ENCODE data around the gene HSPA9. TPM values are rescaled to one million over a fixed set of nuclear protein-coding genes. Genes with fewer than 3 reads are reported as not detected.
"Not testable (repeated sequence)": the region's sequence is repeated elsewhere in the genome, so short reads cannot be mapped to it uniquely, and the experiment has no call there.

HSPA9 gene
- polyA plus RNA-seq, 2 of the 4 experiments (the other 2 are of a cell fraction) = 417 to 615 TPM

DNA sequence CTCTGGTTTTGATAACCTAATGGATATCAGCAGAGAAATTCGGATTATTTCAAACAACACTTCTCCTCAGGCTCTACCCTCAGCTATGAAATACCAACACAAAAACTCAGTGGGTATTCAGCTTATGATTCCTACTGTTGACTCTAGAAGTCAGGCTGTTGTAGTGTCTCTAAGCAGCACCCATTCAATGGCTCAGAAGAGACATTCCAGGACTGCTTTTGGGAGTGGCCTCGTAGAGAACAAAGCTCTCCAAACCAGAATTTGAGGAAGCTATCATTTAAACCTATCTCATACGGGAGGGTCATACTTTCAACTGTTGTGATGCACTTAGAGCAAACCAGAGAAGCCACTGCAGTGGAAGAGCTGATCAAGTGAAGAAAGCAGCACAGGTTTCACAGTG lies 66.2 kb downstream of the HSPA9 start:
- ChIA-PET CTCF (interaction anchor here (0.6 to 2.9 kb wide), 5 partner anchors 10 to 353 kb away, joined by 3 to 9 read pairs (median 4); partner anchors contain the start of gene EGR1), POLR2A (interaction anchor here (0.7 to 1.2 kb wide), 3 partner anchors 34 to 155 kb away, joined by 3 read pairs; partner anchors contain the start of gene ETF1)
- 79% methylated on average over 3 of the region's 3 CpGs for WGBS (ENCODE audit: missing lambda C conversion rate)
- Histone ChIP-seq H3K4me3 (no peak overlapping the region), H3K4me1 (peaks cover 29% of the 10 kb centered on the region; the same call in 2 of the 3 replicates), H3K4me2 (no peak overlapping the region), H3K9me3 (no peaks in the 10 kb centered on the region), H3K27ac (no peak overlapping the region)
- no peak for ATAC-seq
- no peak for DNase-seq (ENCODE audit: low read depth in 1 of 2, low spot score in 1 of 2)
- TF ChIP-seq NR3C1 (IDR thresholded peaks at IDR 0.05) = no peak
- no peak for TF ChIP-seq BHLHE40 (IDR thresholded peaks at IDR 0.05; ENCODE audit: low read depth, low read length)
- FAIRE-seq = no peak

DNA sequence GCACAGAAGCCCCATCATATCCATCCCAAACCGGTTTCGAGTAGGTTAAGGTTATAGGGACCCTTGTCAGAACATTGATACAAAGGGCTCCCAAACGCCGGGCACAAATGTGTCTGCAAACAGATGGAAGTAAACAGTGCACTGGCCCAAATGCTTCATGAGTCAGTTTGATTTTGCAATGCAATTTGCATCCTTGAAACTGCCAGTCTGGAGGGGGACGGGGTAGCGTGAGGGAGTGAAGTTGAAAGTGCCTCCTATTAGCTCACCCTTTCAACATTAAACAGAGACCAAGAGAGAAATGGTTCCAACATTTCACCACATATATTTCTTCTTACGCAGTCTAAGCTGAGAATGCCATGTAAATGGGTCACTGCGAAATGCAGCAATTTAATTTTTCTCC lies 67.7 kb downstream of the HSPA9 start:
- WGBS (ENCODE audit: missing lambda C conversion rate) = 78% methylated on average over 8 of the region's 8 CpGs
- Histone ChIP-seq H3K4me1 (peaks cover 29% of the 10 kb centered on the region; the same call in 2 of the 3 replicates), H3K4me2 (0 out of 3 replicates have a peak overlapping the region, but pooled peaks have one; percentile 5)
- DNase-seq (ENCODE audit: low read depth in 1 of 2, low spot score in 1 of 2); FAIRE-seq; H3K9me3 ChIP-seq; H3K27ac ChIP-seq; H3K4me3 ChIP-seq; POLR2A ChIA-PET: not testable (repeated sequence)
- TF ChIP-seq CEBPB (IDR thresholded peaks at IDR 0.05) = peak; percentile 4 to 14; a peak in 1 of 4 replicates
- CTCF ChIA-PET = interaction anchor here (0.6 to 1.4 kb wide), 2 partner anchors 58 to 59 kb away, joined by 4 to 5 read pairs; no protein-coding TSS in a partner anchor
- peak in 1 of 2 experiments; percentile 21; a peak in 1 of 6 replicates for ATAC-seq

DNA sequence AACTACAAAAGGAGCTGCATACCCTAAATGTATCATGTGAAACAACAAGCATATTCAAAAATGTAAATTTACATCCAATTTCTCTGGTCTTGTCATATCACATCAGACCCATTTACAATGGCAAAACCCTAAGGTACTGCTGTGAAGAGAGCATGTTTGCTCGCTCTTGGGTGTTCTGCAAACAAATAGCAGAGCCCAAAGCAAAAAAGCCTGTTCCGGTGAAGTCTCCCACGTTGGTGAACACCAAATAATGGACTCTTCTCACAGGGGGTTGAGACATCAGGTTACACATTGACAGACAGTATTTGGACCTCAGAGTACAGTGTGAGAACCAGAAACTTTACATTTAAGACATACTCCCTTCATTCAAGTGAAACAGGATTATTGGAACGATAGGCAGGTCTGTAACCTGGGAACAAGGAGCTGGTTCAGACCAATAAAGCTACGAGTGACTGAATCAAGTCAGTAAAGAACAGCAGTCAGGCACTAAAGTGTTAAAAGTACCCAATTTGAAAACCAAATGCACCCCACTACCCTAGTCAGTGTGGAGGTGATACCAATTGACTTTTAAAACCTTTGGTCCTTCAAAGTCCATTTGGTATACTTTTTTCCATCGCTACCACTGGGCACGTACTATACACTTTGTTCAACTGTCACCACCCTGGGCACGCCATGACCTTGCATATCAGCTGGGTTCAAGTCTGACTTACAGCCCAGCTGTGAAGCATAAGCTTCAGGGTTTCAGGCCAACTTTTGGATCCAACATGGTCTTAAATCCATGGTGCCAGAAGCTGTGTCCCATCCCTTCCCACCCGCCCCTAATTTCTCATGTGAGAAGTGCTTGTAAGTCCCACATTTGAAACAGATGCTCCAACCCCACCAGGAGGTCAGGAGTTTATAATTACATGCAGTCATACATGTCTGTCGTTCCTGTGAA lies 68.6 kb downstream of the HSPA9 start:
- no peak overlapping the region for H3K4me3 ChIP-seq
- no peak for FAIRE-seq
- no peak for ATAC-seq
- no peak overlapping the region for H3K27ac ChIP-seq
- peaks cover 29% of the 10 kb centered on the region; the same call in 2 of the 3 replicates for H3K4me1 ChIP-seq
- H3K4me2 ChIP-seq = peak overlapping the region; percentile 15; the same call in 2 of the 3 replicates
- 76% methylated on average over 10 of the region's 10 CpGs for WGBS (ENCODE audit: missing lambda C conversion rate)
- H3K9me3 ChIP-seq = no peaks in the 10 kb centered on the region
- POLR2A ChIA-PET = no interaction called here
- DNase-seq (ENCODE audit: low read depth in 1 of 2, low spot score in 1 of 2) = no peak
- CTCF ChIA-PET = interaction anchor here (1.4 to 15.2 kb wide), 2 partner anchors 45 to 58 kb away, joined by 5 to 199 read pairs; partner anchors contain the start of gene EGR1
- TF ChIP-seq HOXA7 (CRISPR knock-in tag; IDR thresholded peaks at IDR 0.05) = peak; percentile 68; the same call in 1 of the 2 replicates
- TF ChIP-seq CEBPB (IDR thresholded peaks at IDR 0.05) = no peak
- TF ChIP-seq EHMT2 (IDR thresholded peaks at IDR 0.05; ENCODE audit: low read depth) = no peak

DNA sequence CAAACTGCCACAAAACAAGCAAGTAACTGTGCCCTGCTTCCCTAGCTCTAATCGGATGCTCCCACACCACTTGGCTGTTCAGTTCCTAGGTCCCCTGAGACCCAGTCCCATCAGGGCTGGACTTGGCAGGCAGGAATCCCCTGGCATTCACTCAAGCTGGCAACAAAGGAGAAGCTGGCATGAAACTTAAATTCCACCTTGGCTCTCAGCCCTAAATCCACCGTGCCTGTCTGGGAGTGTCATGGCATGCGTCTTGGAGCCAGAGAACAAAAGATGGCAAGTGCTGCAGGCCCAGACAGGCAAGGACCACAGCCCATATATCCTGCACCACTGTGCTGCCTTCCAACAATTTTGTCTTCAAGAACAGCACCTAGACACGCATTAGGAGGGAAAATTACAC lies 70.4 kb downstream of the HSPA9 start:
- Histone ChIP-seq H3K9me3 (no peaks in the 10 kb centered on the region), H3K27ac (no peak overlapping the region; a peak in 1 of 6 replicates), H3K4me1 (peaks cover 29% of the 10 kb centered on the region; the same call in 2 of the 3 replicates), H3K4me3 (no peak overlapping the region), H3K4me2 (no peak overlapping the region)
- no peak for TF ChIP-seq NFE2L2 (conservative IDR thresholded peaks at IDR 0.05; ENCODE audit: low read length)
- TF ChIP-seq BHLHE40 (IDR thresholded peaks at IDR 0.05; ENCODE audit: low read depth, low read length) = no peak
- no peak for TF ChIP-seq RCOR1 (IDR thresholded peaks at IDR 0.05; ENCODE audit: low read depth, low read length)
- TF ChIP-seq HOXB5 (CRISPR knock-in tag; IDR thresholded peaks at IDR 0.05) = no peak
- TF ChIP-seq, protein P1, sequence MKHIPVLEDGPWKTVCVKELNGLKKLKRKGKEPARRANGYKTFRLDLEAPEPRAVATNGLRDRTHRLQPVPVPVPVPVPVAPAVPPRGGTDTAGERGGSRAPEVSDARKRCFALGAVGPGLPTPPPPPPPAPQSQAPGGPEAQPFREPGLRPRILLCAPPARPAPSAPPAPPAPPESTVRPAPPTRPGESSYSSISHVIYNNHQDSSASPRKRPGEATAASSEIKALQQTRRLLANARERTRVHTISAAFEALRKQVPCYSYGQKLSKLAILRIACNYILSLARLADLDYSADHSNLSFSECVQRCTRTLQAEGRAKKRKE (CRISPR knock-in tag; IDR thresholded peaks at IDR 0.05; ENCODE audit: low read depth) = no peak
- no peak for TF ChIP-seq MYC (IDR thresholded peaks at IDR 0.05; ENCODE audit: borderline replicate concordance, low read length)
- no peak for TF ChIP-seq SREBF2 (IDR thresholded peaks at IDR 0.05)
- TF ChIP-seq RAD21 (conservative IDR thresholded peaks at IDR 0.05 in 1 of 2, IDR thresholded peaks at IDR 0.05 in 1 of 2) = no peak
- TF ChIP-seq, protein P2, sequence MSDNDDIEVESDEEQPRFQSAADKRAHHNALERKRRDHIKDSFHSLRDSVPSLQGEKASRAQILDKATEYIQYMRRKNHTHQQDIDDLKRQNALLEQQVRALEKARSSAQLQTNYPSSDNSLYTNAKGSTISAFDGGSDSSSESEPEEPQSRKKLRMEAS (IDR thresholded peaks at IDR 0.05) = no peak
- 51% methylated on average over 4 of the region's 4 CpGs for WGBS (ENCODE audit: missing lambda C conversion rate)
- CTCF ChIA-PET = interaction anchor here (0.5 to 15.2 kb wide), 22 partner anchors 9 to 1103 kb away, joined by 3 to 203 read pairs (median 10); partner anchors contain the start of genes EGR1 and KDM3B
- POLR2A ChIA-PET = interaction anchor here (1.2 to 4.1 kb wide), 3 partner anchors 38 to 326 kb away, joined by 5 to 34 read pairs (median 7); partner anchors contain the start of genes BRD8, EGR1, ETF1 and KIF20A
- FAIRE-seq (no peak), DNase-seq (ENCODE audit: low read depth in 1 of 2, low spot score in 1 of 2) (no peak), ATAC-seq (peak in 1 of 2 experiments; percentile 4; a peak in 2 of 6 replicates)

Small RNAs within 50 kb of the gene (small RNA-seq; reads per million reads assigned to genes)
- gene RF00154 (5.7 to 56.3 (median 14.2) reads per million in 6 experiments), gene RF01210 (0 to 0.29 (median 0) reads per million in 6 experiments), gene SNORD63 (472 to 7,918 (median 2,049) reads per million in 6 experiments)

Other genes starting within 250 kb of the HSPA9 start
- 19.3 and 20.5 TPM in 2 replicates for gene CDC25C, start 243.6 kb downstream of the HSPA9 start, polyA plus RNA-seq (2011; rRNA removed)
- gene CDC25C, start 243.6 kb downstream of the HSPA9 start, polyA plus RNA-seq (2017; fragmentation: RNase III; extraction: RNeasy Plus Mini Kit Qiagen cat#74134 plus additional on column Dnase treatment) = 11.2 to 12.7 TPM (median 12.6 TPM) in 3 replicates
- 24.5 and 24.9 TPM in 2 replicates for gene FAM53C, start 237.1 kb downstream of the HSPA9 start, polyA plus RNA-seq (2011; rRNA removed)
- 21.9 to 25.7 TPM (median 24.7 TPM) in 3 replicates for gene FAM53C, start 237.1 kb downstream of the HSPA9 start, polyA plus RNA-seq (2017; fragmentation: RNase III; extraction: RNeasy Plus Mini Kit Qiagen cat#74134 plus additional on column Dnase treatment)
- 50.6 and 52.5 TPM in 2 replicates for gene KDM3B, start 222.7 kb downstream of the HSPA9 start, polyA plus RNA-seq (2011; rRNA removed)
- 35.4 to 38.1 TPM (median 37.4 TPM) in 3 replicates for gene KDM3B, start 222.7 kb downstream of the HSPA9 start, polyA plus RNA-seq (2017; fragmentation: RNase III; extraction: RNeasy Plus Mini Kit Qiagen cat#74134 plus additional on column Dnase treatment)
- gene REEP2, start 136.3 kb downstream of the HSPA9 start, polyA plus RNA-seq (2011; rRNA removed) = 4.6 and 9.3 TPM in 2 replicates
- 5.0 to 6.1 TPM (median 5.1 TPM) in 3 replicates for gene REEP2, start 136.3 kb downstream of the HSPA9 start, polyA plus RNA-seq (2017; fragmentation: RNase III; extraction: RNeasy Plus Mini Kit Qiagen cat#74134 plus additional on column Dnase treatment)
- gene EGR1, start 109.9 kb downstream of the HSPA9 start, polyA plus RNA-seq (2011; rRNA removed) = 49.3 and 63.5 TPM in 2 replicates
- gene EGR1, start 109.9 kb downstream of the HSPA9 start, polyA plus RNA-seq (2017; fragmentation: RNase III; extraction: RNeasy Plus Mini Kit Qiagen cat#74134 plus additional on column Dnase treatment) = 0.45 to 0.59 TPM (median 0.49 TPM) in 3 replicates
- 140 and 161 TPM in 2 replicates for gene ETF1, start 32.2 kb downstream of the HSPA9 start, polyA plus RNA-seq (2011; rRNA removed)
- 118 to 131 TPM (median 119 TPM) in 3 replicates for gene ETF1, start 32.2 kb downstream of the HSPA9 start, polyA plus RNA-seq (2017; fragmentation: RNase III; extraction: RNeasy Plus Mini Kit Qiagen cat#74134 plus additional on column Dnase treatment)
- 154 and 190 TPM in 2 replicates for gene CTNNA1, start 178.0 kb upstream of the HSPA9 start, polyA plus RNA-seq (2011; rRNA removed)
- gene CTNNA1, start 178.0 kb upstream of the HSPA9 start, polyA plus RNA-seq (2017; fragmentation: RNase III; extraction: RNeasy Plus Mini Kit Qiagen cat#74134 plus additional on column Dnase treatment) = 184 to 194 TPM (median 191 TPM) in 3 replicates